ENCODE data around the gene ZFHX3. TPM values are rescaled to one million over a fixed set of nuclear protein-coding genes. Genes with fewer than 3 reads are reported as not detected.
A peak's percentile ranks its signal among the peaks of the same experiment; 100 is the strongest.

The ZFHX3 gene
- total RNA-seq, 1 donor from 2014 or later, result 34.8 TPM

DNA sequence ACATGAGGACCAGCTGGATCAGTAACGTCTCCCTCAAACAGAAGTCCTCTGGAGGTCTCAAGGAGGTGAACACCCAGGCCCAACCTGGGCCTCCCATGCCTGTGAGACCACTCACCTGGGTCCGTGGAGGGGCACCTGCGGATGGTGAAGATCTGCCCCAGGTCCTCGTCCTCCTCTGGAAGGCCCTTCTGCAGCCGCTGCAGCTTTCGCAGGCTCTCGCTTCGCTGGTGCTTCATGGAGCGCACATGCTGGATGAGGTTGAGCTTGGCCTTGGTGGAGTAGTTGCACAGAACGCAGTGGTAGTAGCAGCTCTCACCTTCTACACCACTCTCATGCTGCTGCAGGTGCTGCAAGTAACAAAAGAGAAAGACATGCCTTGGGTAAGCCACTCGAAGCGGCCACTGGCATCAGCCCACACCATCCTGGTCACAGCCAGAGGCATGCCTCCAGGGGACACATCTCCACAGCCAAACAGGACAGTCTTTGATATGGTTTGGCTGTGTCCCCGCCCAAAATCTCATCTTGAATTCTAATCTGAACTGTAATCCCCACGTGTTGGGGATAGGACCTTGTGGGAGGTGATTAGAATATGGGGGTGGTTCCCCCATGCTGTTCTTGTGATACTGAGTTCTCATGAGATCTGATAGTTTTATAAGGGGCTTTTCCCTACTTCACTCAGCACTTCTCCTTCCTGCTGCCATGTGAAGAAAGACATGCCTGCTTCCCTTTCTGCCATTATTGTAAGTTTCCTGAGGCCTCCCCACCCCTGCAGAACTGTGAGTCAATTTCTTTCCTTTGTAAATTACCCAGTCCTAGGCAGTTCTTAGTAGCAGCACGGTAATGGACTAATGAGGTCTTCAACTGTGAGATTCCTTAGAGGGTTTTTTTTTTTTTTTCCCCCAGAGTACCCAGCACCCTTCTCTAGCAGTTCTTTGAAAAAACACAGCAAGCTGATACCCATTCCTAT, 158.0 kb downstream of the ZFHX3 start:
- peaks cover 36 to 49% of the 10 kb centered on the region in 2 donors for H3K36me3 ChIP-seq

DNA sequence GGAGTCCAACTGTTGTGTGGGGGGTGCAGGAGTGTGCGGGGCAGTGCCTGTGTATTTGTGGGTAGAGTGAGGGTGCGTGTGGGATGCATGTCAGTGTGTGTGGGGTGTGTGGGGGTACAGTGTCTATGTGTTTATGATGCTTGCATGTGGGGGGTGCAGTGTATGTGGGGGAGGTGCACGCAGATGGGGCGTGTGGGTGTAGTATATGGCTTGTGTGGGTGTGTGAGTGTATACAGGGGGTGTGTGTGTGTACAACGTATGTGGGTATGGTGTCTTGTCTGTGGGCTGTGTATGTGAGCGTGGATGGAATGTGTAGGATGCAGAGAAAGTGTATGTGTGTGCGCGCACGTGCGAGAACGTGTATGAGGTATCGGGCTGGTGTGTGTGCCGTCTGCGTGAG, 160.4 kb downstream of the ZFHX3 start:
- no peaks in the 10 kb centered on the region for H3K4me1 ChIP-seq
- H3K4me3 ChIP-seq, result no peak overlapping the region
- intact Hi-C loops (cut with DNase I), result no loop called here
- TF ChIP-seq, protein P1, sequence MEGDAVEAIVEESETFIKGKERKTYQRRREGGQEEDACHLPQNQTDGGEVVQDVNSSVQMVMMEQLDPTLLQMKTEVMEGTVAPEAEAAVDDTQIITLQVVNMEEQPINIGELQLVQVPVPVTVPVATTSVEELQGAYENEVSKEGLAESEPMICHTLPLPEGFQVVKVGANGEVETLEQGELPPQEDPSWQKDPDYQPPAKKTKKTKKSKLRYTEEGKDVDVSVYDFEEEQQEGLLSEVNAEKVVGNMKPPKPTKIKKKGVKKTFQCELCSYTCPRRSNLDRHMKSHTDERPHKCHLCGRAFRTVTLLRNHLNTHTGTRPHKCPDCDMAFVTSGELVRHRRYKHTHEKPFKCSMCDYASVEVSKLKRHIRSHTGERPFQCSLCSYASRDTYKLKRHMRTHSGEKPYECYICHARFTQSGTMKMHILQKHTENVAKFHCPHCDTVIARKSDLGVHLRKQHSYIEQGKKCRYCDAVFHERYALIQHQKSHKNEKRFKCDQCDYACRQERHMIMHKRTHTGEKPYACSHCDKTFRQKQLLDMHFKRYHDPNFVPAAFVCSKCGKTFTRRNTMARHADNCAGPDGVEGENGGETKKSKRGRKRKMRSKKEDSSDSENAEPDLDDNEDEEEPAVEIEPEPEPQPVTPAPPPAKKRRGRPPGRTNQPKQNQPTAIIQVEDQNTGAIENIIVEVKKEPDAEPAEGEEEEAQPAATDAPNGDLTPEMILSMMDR (IDR thresholded peaks at IDR 0.05), result no peak
- H3K27ac ChIP-seq, result no peak overlapping the region
- DNase-seq (ENCODE audit: low spot score in 2 of 2), result no peak
- H3K27me3 ChIP-seq, result no peaks in the 10 kb centered on the region
- peaks cover 36 to 55% of the 10 kb centered on the region in 2 donors for H3K36me3 ChIP-seq
- H3K9me3 ChIP-seq, result no peaks in the 10 kb centered on the region

More for the DNA sequence above, 158.0 kb downstream of the ZFHX3 start:
- no peaks in the 10 kb centered on the region for H3K27me3 ChIP-seq
- no peak overlapping the region for H3K4me3 ChIP-seq
- DNase-seq (ENCODE audit: low spot score in 2 of 2), result no peak
- H3K27ac ChIP-seq, result peak overlapping the region; percentile 3 to 5
- H3K9me3 ChIP-seq, result no peaks in the 10 kb centered on the region
- TF ChIP-seq, protein P1 (IDR thresholded peaks at IDR 0.05), result no peak
- H3K4me1 ChIP-seq, result peaks cover 16 to 20% of the 10 kb centered on the region in 2 donors
- intact Hi-C loops (cut with DNase I), result no loop called here

DNA sequence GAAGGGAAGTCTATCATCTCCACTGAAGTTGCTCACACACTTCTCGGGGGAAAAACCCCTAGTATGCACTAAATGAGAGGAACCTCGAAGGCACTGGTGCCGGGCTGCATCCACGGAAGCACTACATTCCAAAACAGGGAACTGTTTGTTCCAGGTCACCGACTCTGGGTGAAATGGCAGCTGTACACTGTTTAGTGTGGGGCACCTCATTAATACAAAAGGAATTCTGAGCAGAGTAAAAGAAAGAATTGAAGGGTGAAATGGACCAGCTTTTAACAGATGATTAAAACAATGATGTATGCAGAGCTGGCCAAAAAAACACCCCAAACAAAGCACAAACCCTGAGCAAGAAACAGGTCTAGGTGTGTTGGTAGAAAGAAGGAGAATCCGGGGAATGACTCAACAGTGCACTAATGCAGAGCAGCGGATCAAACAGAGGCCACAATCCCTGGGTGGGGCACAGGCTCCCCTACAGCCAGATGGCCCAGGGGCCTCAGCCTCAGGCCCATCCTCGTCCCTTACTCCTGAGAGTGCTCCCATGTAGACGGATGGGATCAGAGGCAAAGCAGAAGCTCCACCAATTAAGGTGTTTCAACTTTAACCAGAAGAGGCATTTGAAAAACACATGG, 161.5 kb downstream of the ZFHX3 start:
- no peak for DNase-seq (ENCODE audit: low spot score in 2 of 2)
- Histone ChIP-seq H3K9me3 (no peaks in the 10 kb centered on the region), H3K27ac (no peak overlapping the region), H3K36me3 (peaks cover 36 to 55% of the 10 kb centered on the region in 2 donors), H3K27me3 (no peaks in the 10 kb centered on the region), H3K4me3 (no peak overlapping the region), H3K4me1 (no peaks in the 10 kb centered on the region)
- TF ChIP-seq, protein P1 (IDR thresholded peaks at IDR 0.05), result no peak
- intact Hi-C loops (cut with DNase I), result no loop called here

DNA sequence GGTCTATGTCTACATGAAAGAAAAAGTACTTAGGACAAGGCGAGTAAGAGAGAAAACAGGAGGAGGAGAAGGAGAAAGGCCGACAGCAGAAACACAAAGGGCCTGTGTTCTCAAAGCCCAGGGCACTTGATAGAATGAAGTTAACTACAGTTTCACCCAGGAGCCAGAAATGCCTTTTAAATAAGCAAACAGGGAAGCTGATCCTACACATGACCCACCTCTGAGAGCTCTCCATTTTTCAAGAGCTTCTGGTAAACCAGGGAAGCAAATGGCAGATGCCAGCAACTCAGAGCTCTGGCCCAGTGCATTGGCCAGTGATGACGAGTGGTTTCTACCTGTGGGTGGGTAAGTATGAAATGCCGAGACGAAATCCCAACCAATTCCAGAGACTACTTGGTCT, 163.4 kb downstream of the ZFHX3 start:
- Histone ChIP-seq H3K4me3 (no peak overlapping the region), H3K27ac (no peak overlapping the region), H3K36me3 (peaks cover 35 to 52% of the 10 kb centered on the region in 2 donors), H3K9me3 (no peaks in the 10 kb centered on the region), H3K27me3 (no peaks in the 10 kb centered on the region), H3K4me1 (peaks cover 0 to 2% of the 10 kb centered on the region in 2 donors)
- DNase-seq (ENCODE audit: low spot score in 2 of 2), result no peak
- TF ChIP-seq, protein P1 (IDR thresholded peaks at IDR 0.05), result no peak
- intact Hi-C loops (cut with DNase I), result no loop called here

DNA sequence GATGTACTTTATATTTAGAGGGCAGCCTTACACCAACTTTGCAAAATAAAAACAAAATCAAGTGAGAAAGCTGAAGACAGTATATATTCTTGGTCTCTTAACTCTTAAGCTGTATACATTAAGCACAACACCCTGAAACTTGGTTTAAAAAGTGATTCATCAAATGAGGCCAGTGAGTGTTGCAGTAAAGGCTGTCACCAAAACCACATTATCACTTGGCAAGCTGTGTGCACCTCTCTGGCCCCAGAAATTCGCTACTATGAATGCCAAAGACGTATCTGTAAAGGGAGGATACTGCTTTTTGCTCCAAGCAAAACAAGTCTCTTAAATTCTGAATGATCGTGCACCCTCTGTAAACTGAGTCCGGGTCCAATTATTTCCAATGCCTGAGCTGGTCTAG, 163.9 kb downstream of the ZFHX3 start:
- intact Hi-C loops (cut with DNase I), result no loop called here
- Histone ChIP-seq H3K27ac (no peak overlapping the region), H3K4me1 (peaks cover 0 to 2% of the 10 kb centered on the region in 2 donors), H3K9me3 (no peaks in the 10 kb centered on the region), H3K4me3 (no peak overlapping the region), H3K36me3 (peaks cover 31 to 47% of the 10 kb centered on the region in 2 donors), H3K27me3 (no peaks in the 10 kb centered on the region)
- DNase-seq (ENCODE audit: low spot score in 2 of 2), result no peak
- TF ChIP-seq, protein P1 (IDR thresholded peaks at IDR 0.05), result no peak
